Glutamatergic neuron (in vitro differentiated cells): ENCODE results near the gene YWHAE. TPM values are rescaled to one million over a fixed set of nuclear protein-coding genes. Genes with fewer than 3 reads are reported as not detected.
A peak's percentile ranks its signal among the peaks of the same experiment; 100 is the strongest.

Experiments used
- DNase-seq: peaks from one replicate; pipeline ENCODE4 v3.0.0; 2022
- H3K27ac Mint-ChIP-seq: one replicate; pipeline ENCODE4 v1.8.0; 2020; ENCODE audit warnings: mild to moderate bottlenecking, mixed read lengths, inconsistent platforms; ENCODE audit not compliant: unreplicated experiment
- H3K27me3 Mint-ChIP-seq: one replicate; pipeline ENCODE4 v1.8.0; 2020; ENCODE audit warnings: mild to moderate bottlenecking, moderate library complexity, mixed read lengths, inconsistent platforms; ENCODE audit not compliant: unreplicated experiment
- H3K36me3 Mint-ChIP-seq: one replicate; pipeline ENCODE4 v1.8.0; 2020; ENCODE audit warnings: mild to moderate bottlenecking, mixed read lengths, inconsistent platforms; ENCODE audit not compliant: unreplicated experiment
- H3K4me1 Mint-ChIP-seq: one replicate; pipeline ENCODE4 v1.8.0; 2020; ENCODE audit warnings: mild to moderate bottlenecking, low read depth, mixed read lengths, inconsistent platforms; ENCODE audit not compliant: unreplicated experiment
- H3K4me3 Mint-ChIP-seq: one replicate; pipeline ENCODE4 v1.8.0; 2020; ENCODE audit warnings: mild to moderate bottlenecking, mixed read lengths, inconsistent platforms; ENCODE audit not compliant: unreplicated experiment
- H3K9me3 Mint-ChIP-seq: one replicate; pipeline ENCODE4 v1.8.0; 2020; ENCODE audit warnings: mild to moderate bottlenecking, moderate library complexity, mixed read lengths, inconsistent platforms; ENCODE audit not compliant: unreplicated experiment
- CTCF ChIP-seq: fragments of 200-600 bp; sonication (generic); IDR thresholded peaks from one replicate; pipeline ENCODE4 v1.5.0; 2021; ENCODE audit not compliant: partially characterized antibody, unreplicated experiment
- total RNA-seq: library from RNA; stranded (reverse); fragmentation: NEBNext Ultra II Directional; extraction: Animal tissue kit (Norgen Biotek cat#: 25700); gene quantifications from one replicate; pipeline ENCODE4 v1.2.1, GENCODE V29; 2021; ENCODE audit not compliant: unreplicated experiment

The YWHAE gene
- total RNA-seq, 1 donor from 2014 or later: 1,106 TPM

- TF ChIP-seq CTCF: no peak
- DNase-seq: no peak
- Mint-ChIP-seq H3K9me3 (no peaks in the 10 kb centered on the region), H3K4me3 (no peak overlapping the region), H3K27me3 (peaks cover 2% of the 10 kb centered on the region), H3K27ac (no peak overlapping the region), H3K36me3 (peaks cover 11% of the 10 kb centered on the region), H3K4me1 (peaks cover 2% of the 10 kb centered on the region)
These were observed 31.6 kb upstream of the YWHAE start for GRCh38 chr17:1431631-1432104.

- no peak overlapping the region for H3K27ac Mint-ChIP-seq
- H3K4me1 Mint-ChIP-seq: peaks cover 4% of the 10 kb centered on the region
- no peak overlapping the region for H3K4me3 Mint-ChIP-seq
- H3K36me3 Mint-ChIP-seq: no peaks in the 10 kb centered on the region
- DNase-seq: no peak
- H3K9me3 Mint-ChIP-seq: peaks cover 3% of the 10 kb centered on the region
- no peak for TF ChIP-seq CTCF
- H3K27me3 Mint-ChIP-seq: peaks cover 5% of the 10 kb centered on the region
These were observed 23.6 kb upstream of the YWHAE start for GRCh38 chr17:1423456-1424135.

- peak overlapping the region; percentile 20 for H3K27ac Mint-ChIP-seq
- no peak overlapping the region for H3K4me3 Mint-ChIP-seq
- H3K9me3 Mint-ChIP-seq: peaks cover 3% of the 10 kb centered on the region
- peaks cover 5% of the 10 kb centered on the region for H3K27me3 Mint-ChIP-seq
- TF ChIP-seq CTCF: no peak
- H3K4me1 Mint-ChIP-seq: peaks cover 4% of the 10 kb centered on the region
- DNase-seq: no peak
- H3K36me3 Mint-ChIP-seq: no peaks in the 10 kb centered on the region
These were observed 22.9 kb upstream of the YWHAE start for GRCh38 chr17:1422885-1423284.

GRCh38 chr17:1421470-1421869, 21.4 kb upstream of the YWHAE start:
- Mint-ChIP-seq H3K27me3 (peaks cover 5% of the 10 kb centered on the region), H3K4me3 (no peak overlapping the region), H3K9me3 (peaks cover 3% of the 10 kb centered on the region), H3K36me3 (no peaks in the 10 kb centered on the region), H3K4me1 (peaks cover 4% of the 10 kb centered on the region), H3K27ac (no peak overlapping the region)
- DNase-seq: no peak
- TF ChIP-seq CTCF: no peak

- no peak for DNase-seq
- Mint-ChIP-seq H3K4me3 (no peak overlapping the region), H3K27me3 (peaks cover 5% of the 10 kb centered on the region), H3K4me1 (peaks cover 4% of the 10 kb centered on the region), H3K36me3 (no peaks in the 10 kb centered on the region), H3K9me3 (peaks cover 3% of the 10 kb centered on the region), H3K27ac (no peak overlapping the region)
- TF ChIP-seq CTCF: no peak
These were observed 21.0 kb upstream of the YWHAE start for GRCh38 chr17:1420981-1421380.
